Measurements from ENCODE around the gene SGCA. TPM values are rescaled to one million over a fixed set of nuclear protein-coding genes. Genes with fewer than 3 reads are reported as not detected.
A peak's percentile ranks its signal among the peaks of the same experiment; 100 is the strongest.

SGCA gene
- total and polyA plus RNA-seq, 10 of the 15 experiments (the other 5 are each of a cell fraction or from before 2014, with no cell fraction given) = 0.13 to 2.2 (median 0.50) TPM; not detected in 2

GRCh38 chr17:50213026-50214022 is 47.5 kb downstream of the SGCA start (continued):
- no peak for TF ChIP-seq ATF2 (IDR thresholded peaks at IDR 0.05; ENCODE audit: low read length)
- no peak for TF ChIP-seq CUX1 (IDR thresholded peaks at IDR 0.05; ENCODE audit: insufficient replicate concordance, low read depth, low read length)
- TF ChIP-seq MAX (IDR thresholded peaks at IDR 0.05; ENCODE audit: low read depth, low read length) = no peak
- no peak for TF ChIP-seq SP1 (IDR thresholded peaks at IDR 0.05; ENCODE audit: low read depth, low read length)
- no peak for TF ChIP-seq GABPA (IDR thresholded peaks at IDR 0.05; ENCODE audit: low read depth)
- TF ChIP-seq CBX3 (IDR thresholded peaks at IDR 0.05; ENCODE audit: borderline replicate concordance, low read depth) = no peak
- TF ChIP-seq BCL11A (IDR thresholded peaks at IDR 0.05; ENCODE audit: low read depth, low read length) = no peak
- peak; percentile 84 to 88 for TF ChIP-seq IKZF2 (IDR thresholded peaks at IDR 0.05)
- no peak for TF ChIP-seq KDM1A (IDR thresholded peaks at IDR 0.05; ENCODE audit: borderline replicate concordance)
- TF ChIP-seq PRDM15 (CRISPR knock-in tag; IDR thresholded peaks at IDR 0.05) = no peak
- TF ChIP-seq MYB (IDR thresholded peaks at IDR 0.05; ENCODE audit: borderline replicate concordance, low read depth, low read length) = no peak
- no peak for TF ChIP-seq CREB1 (IDR thresholded peaks at IDR 0.05; ENCODE audit: low read depth)
- TF ChIP-seq BACH1 (IDR thresholded peaks at IDR 0.05; ENCODE audit: borderline replicate concordance) = peak; percentile 67; the same call in 1 of the 2 replicates
- TF ChIP-seq ESRRA (IDR thresholded peaks at IDR 0.05; ENCODE audit: low read length) = no peak
- no peak for TF ChIP-seq MYC (IDR thresholded peaks at IDR 0.05; ENCODE audit: insufficient read depth, insufficient read length, insufficient replicate concordance, low read length, severe bottlenecking)
- no peak for TF ChIP-seq HCFC1 (IDR thresholded peaks at IDR 0.05; ENCODE audit: low read length)
- no peak for TF ChIP-seq TCF3 (IDR thresholded peaks at IDR 0.05; ENCODE audit: borderline replicate concordance, insufficient read depth, low read depth, low read length)

Data from GM12878 (cell line).